GM10266 (cell line): Measurements from ENCODE around the gene C6orf52.

Experiments
- DNase-seq: peaks from one replicate; pipeline ENCODE4 v3.0.0; 2012; ENCODE audit errors: extremely low spot score
- CTCF ChIP-seq: IDR thresholded peaks from 2 replicates; pipeline ENCODE4 v1.5.1; 2012; ENCODE audit warnings: mild to moderate bottlenecking, low read depth; ENCODE audit not compliant: control insufficient read depth, insufficient read depth; ENCODE audit errors: missing control alignments

The C6orf52 gene

DNA sequence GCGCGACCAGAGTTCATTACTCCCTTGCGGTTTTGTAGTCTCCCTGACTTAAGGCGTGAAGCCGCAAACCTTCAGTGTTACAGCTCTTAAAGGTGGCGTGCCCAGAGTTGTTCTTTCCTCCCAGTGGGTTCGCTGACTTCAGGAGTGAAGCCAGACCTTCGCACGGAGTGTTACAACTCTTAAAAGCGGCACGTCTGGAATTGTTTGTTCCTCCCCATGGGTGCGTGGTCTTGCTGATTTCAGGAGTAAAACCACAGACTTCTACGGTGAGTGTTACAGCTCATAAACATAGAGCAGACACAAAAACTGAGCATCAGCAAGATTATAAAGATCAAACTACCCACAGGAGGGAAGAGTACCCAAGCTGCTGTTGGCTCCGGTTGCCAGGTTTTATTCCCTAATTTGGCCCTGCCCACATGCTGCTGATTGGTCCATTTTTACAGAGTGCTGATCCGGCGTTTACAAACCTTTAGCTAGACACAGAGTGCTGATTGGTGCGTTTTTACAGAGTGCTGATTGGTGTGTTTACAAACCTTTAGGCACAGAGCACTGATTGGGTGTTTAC is 38.8 kb upstream of the C6orf52 start:
- DNase-seq = no peak
- no peak for TF ChIP-seq CTCF

- DNase-seq = no peak
- no peak for TF ChIP-seq CTCF
Measured at GRCh38 chr6:10730254-10730653, 35.8 kb upstream of the C6orf52 start.

DNA sequence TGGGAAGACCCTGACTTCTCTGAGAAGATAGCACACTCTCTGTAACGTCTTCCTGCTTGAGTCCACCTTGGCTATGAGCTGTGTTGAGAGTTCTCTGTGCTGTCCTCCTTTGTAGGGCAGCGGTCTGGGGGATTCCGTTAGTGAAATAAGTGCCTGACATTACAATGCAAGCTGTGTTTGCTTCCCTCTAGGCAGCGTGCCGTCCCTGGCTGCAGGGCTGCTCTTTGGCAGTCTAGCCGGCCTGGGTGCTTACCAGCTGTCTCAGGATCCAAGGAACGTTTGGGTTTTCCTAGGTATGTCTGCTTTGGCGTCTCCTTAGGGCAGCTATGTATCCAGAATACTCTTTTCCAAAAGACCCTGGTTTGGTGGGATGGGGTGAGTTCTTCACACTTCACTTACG is 31.3 kb upstream of the C6orf52 start:
- TF ChIP-seq CTCF = no peak
- no peak for DNase-seq

DNA sequence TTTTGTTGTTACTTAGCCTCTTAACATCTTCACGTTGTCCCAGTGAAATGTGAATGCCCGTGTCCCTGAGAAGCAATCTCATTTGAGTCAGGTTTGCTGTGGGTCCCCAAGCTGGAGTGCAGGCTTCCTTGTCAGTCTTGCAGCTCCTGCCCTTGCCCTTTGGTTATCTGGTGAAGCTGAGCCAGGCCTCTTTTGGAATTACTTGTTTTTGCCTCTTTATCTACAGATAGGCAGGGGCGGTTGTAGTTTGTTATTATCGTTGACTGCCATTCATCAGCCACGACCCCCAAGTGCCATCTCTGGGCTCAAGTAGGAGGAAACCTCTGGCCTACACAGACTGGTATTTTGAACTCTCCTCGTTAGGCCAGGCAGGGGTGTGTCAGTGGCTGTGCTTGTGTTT is 30.6 kb upstream of the C6orf52 start:
- TF ChIP-seq CTCF = no peak
- DNase-seq = no peak

DNA sequence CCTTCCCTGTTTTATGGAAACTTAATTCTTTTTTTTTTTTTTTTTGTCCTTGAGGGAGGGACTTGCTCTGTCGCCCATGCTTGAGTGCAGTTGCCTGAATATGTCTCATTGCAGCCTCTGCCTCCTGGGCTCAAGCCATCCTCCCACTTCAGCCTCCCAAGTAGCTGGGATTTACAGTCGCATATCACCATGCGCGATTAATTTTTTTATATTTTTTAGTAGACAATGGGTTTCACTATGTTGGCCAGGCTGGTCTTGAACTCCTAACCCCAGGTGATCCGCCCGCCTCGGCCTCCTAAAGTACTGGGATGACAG is 29.1 kb upstream of the C6orf52 start:
- TF ChIP-seq CTCF = no peak
- no peak for DNase-seq

DNA sequence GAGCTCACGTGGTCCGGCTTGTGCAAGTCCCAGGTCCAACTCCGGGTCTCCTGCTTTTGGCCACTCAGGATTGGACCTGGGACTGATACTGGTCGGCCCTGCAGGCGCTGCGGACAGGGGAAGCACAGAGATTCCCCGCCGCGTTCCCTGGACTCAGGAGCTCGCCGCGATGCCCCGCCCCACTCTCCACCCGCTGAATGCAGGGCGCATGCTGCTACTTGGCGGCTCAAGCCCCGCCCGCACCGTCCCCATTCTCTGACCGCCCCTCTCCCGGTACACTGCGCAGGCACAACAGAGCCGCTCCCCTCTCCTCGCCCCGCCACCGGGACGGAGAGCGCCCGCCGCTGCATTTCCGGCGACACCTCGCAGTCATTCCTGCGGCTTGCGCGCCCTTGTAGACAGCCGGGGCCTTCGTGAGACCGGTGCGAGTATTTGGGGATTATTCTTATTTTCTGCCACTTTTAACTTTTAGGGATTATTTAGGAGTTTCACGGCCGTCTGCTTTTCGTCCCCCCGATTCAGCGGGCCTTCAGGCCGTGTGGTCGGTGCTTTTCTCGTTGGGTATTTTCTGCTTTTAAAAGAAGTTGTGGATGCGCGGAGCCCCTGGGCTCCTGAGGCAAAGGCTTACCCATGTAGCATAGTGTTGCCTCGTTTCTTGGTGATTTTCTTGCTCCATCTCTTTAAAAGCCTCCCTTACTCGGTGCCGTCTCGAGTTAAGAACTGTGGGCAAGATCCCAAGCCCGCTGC is 28.6 kb upstream of the C6orf52 start, which contains the start of gene TMEM14C:
Gene TMEM14C (plus strand): TSS at position 251 of the 747 bp plus-strand sequence. CDS start 1,544 bp downstream, outside the sequence.
- no peak for TF ChIP-seq CTCF
- peak; percentile 95 for DNase-seq

GRCh38 chr6:10722570-10722819 is 28.1 kb upstream of the C6orf52 start:
- DNase-seq = no peak
- no peak for TF ChIP-seq CTCF
